ENCODE data around the gene ANKS1B. TPM values are rescaled to one million over a fixed set of nuclear protein-coding genes. Genes with fewer than 3 reads are reported as not detected.

ANKS1B gene
- total RNA-seq, 1 experiment from 2014 or later = 5.8 TPM

GRCh38 chr12:98970950-98971349, 1013.8 kb downstream of the ANKS1B start (continued):
- no peak for TF ChIP-seq CREM (CRISPR knock-in tag; IDR thresholded peaks at IDR 0.05)
- no peak for TF ChIP-seq ZNF121 (CRISPR knock-in tag; IDR thresholded peaks at IDR 0.05)
- TF ChIP-seq KAT7 (CRISPR knock-in tag; IDR thresholded peaks at IDR 0.05; ENCODE audit: borderline replicate concordance) = no peak
- TF ChIP-seq OVOL2 (CRISPR knock-in tag; IDR thresholded peaks at IDR 0.05; ENCODE audit: borderline replicate concordance) = no peak
- TF ChIP-seq JUN (CRISPR knock-in tag; IDR thresholded peaks at IDR 0.05) = no peak
- no peak for TF ChIP-seq ELF4 (CRISPR knock-in tag; IDR thresholded peaks at IDR 0.05; ENCODE audit: low read depth)
- no peak for TF ChIP-seq ZNF423 (CRISPR knock-in tag; IDR thresholded peaks at IDR 0.05)
- no peak for TF ChIP-seq ZNF263 (CRISPR knock-in tag; IDR thresholded peaks at IDR 0.05; ENCODE audit: low read depth)
- no peak for TF ChIP-seq FOXK1 (CRISPR knock-in tag; IDR thresholded peaks at IDR 0.05)
- TF ChIP-seq PREB (CRISPR knock-in tag; IDR thresholded peaks at IDR 0.05; ENCODE audit: borderline replicate concordance) = no peak
- TF ChIP-seq SMAD3 (CRISPR knock-in tag; IDR thresholded peaks at IDR 0.05; ENCODE audit: borderline replicate concordance) = no peak
- TF ChIP-seq ZNF671 (CRISPR knock-in tag; IDR thresholded peaks at IDR 0.05) = no peak

- DNase-seq (ENCODE audit: low spot score) = no peak
- Mint-ChIP-seq H3K9me3 (0 out of 2 replicates have a peak, but pooled peaks cover 3% of the 10 kb centered on the region), H3K27me3 (ENCODE audit: low read depth) (no peaks in the 10 kb centered on the region), H3K4me3 (no peak overlapping the region), H3K4me1 (peaks cover 7% of the 10 kb centered on the region; the same call in 1 of the 2 replicates), H3K27ac (no peak overlapping the region), H3K36me3 (no peaks in the 10 kb centered on the region)
- ChIA-PET POLR2A (no interaction called here), CTCF (no interaction called here)
- ATAC-seq = no peak
- TF ChIP-seq ERG (CRISPR knock-in tag; IDR thresholded peaks at IDR 0.05) (no peak), GTF2I (CRISPR knock-in tag; conservative IDR thresholded peaks at IDR 0.05) (no peak), MYBL2 (CRISPR knock-in tag; IDR thresholded peaks at IDR 0.05) (no peak), ARID4B (CRISPR knock-in tag; IDR thresholded peaks at IDR 0.05; ENCODE audit: borderline replicate concordance) (no peak), ZNF396 (CRISPR knock-in tag; IDR thresholded peaks at IDR 0.05; ENCODE audit: borderline replicate concordance) (no peak), CDX4 (CRISPR knock-in tag; IDR thresholded peaks at IDR 0.05; ENCODE audit: borderline replicate concordance) (no peak), ATF3 (CRISPR knock-in tag; conservative IDR thresholded peaks at IDR 0.05) (no peak), ZNF138 (CRISPR knock-in tag; conservative IDR thresholded peaks at IDR 0.05) (no peak), NR2C2 (CRISPR knock-in tag; IDR thresholded peaks at IDR 0.05) (no peak), USF1 (CRISPR knock-in tag; IDR thresholded peaks at IDR 0.05) (no peak), MLX (CRISPR knock-in tag; IDR thresholded peaks at IDR 0.05) (no peak), PRDM15 (CRISPR knock-in tag; IDR thresholded peaks at IDR 0.05) (no peak)
Observed at GRCh38 chr12:98970210-98970609, 1014.5 kb downstream of the ANKS1B start.
